Ovary (tissue), 9 donors: ENCODE data around the gene CTNNA3. TPM values are rescaled to one million over a fixed set of nuclear protein-coding genes. Genes with fewer than 3 reads are reported as not detected.

Experiments used
- DNase-seq, 5 donors: peaks; one replicate each; pipeline ENCODE4 v3.0.0-alpha.2; 2019 to 2020
- H3K27ac ChIP-seq, 2 donors: fragments of 200-600 bp; one replicate each; pipeline versions ENCODE4 v1.5.1 to v1.8.0; 2019 to 2022
- H3K27me3 ChIP-seq: fragments of 200-600 bp; one replicate; pipeline ENCODE4 v1.8.0; 2022
- H3K36me3 ChIP-seq: fragments of 200-600 bp; sonication (generic); one replicate; pipeline ENCODE4 v1.5.1; 2019
- H3K4me1 ChIP-seq: one replicate; pipeline ENCODE4 v1.8.1; 2013; ENCODE audit warnings: mild to moderate bottlenecking, moderate library complexity; ENCODE audit not compliant: insufficient read depth
- H3K4me3 ChIP-seq: fragments of 200-600 bp; sonication (generic); one replicate; pipeline ENCODE4 v1.5.1; 2017
- H3K9me3 ChIP-seq, 2 donors: fragments of 200-600 bp in 1 of 2; sonication (generic) in 1 of 2; one replicate each; pipeline versions ENCODE4 v1.5.1 to v1.8.1; 2013 to 2019; ENCODE audit warnings: mild to moderate bottlenecking in 1 of 2, moderate library complexity in 1 of 2
- CTCF ChIP-seq, 3 donors: fragments of 450-650 bp in 2 of 3; fragments of 200-600 bp in 1 of 3; IDR thresholded peaks; one replicate each; pipeline versions ENCODE4 v1.5.1 to v1.8.0; 2016 to 2022; ENCODE audit warnings: antibody characterized with exemption in 3 of 3, mild to moderate bottlenecking in 1 of 3
- EP300 ChIP-seq: sonication (generic); formaldehyde crosslinking; IDR thresholded peaks from one replicate; pipeline ENCODE4 v1.6.1; 2017; ENCODE audit warnings: antibody characterized with exemption
- POLR2A ChIP-seq: fragments of 450-650 bp; IDR thresholded peaks from one replicate; pipeline ENCODE4 v1.6.1; 2017; ENCODE audit warnings: antibody characterized with exemption, mild to moderate bottlenecking, moderate library complexity
- WGBS, 3 donors: extraction: QIAGEN DNeasy Blood & Tissue Kit in 1 of 3; methylation state at CpG; one replicate each; pipeline versions ENCODE4 v1.1.5 to v1.1.7; 2013 to 2017; 5-methylcytosine and 5-hydroxymethylcytosine counted together
- intact Hi-C, 4 donors: fragments of 100-400 bp; cut with DNase I; formaldehyde crosslinking; loops; one replicate each; pipeline versions ENCODE4 v1.11.0 to v1.15.1; 2022 to 2023
- polyA plus RNA-seq, 2 donors: library from polyadenylated mRNA; stranded (reverse); fragments of 200-250 nt in 1 of 2; fragments of 350-450 nt in 1 of 2; fragmentation: Illumina TruSeq in 1 of 2; extraction: RNeasy Lipid Tissue Mini Kit (QIAGEN cat#74804) in 1 of 2; gene quantifications; one replicate each; pipeline ENCODE4 v1.2.3, GENCODE V29; 2013 to 2014
- total RNA-seq, 7 donors: library from RNA; depleted of rRNA in 2 of 7; stranded (reverse); fragments of >200 nt in 2 of 7; fragmentation: NEBNext Ultra II Directional in 3 of 7; extraction: Animal tissue kit (Norgen Biotek cat#: 25700) in 3 of 7; gene quantifications; one replicate each; pipeline versions ENCODE4 v1.1.0 to v1.2.4, GENCODE V29; 2016 to 2023
- donor health status: DM: no; HTN: no; CAD: no; lungs with moderate emphysema.
- donor health status: DM: no; HTN: no; CAD: no.
- donor health status: Bipolar disorder and iron deficiency.
- donor health status: DM: yes; HTN: yes; CAD: no.
- donor health status: DM: no; HTN: no; CAD: no.
- donor health status: DM: yes; HTN: yes; CAD: no.

Gene CTNNA3
- total and polyA plus RNA-seq, 9 donors, result 1.9 to 9.7 (median 4.0) TPM

- Histone ChIP-seq H3K27ac (no peak overlapping the region), H3K36me3 (no peaks in the 10 kb centered on the region), H3K9me3 (no peaks in the 10 kb centered on the region), H3K4me1 (no peaks in the 10 kb centered on the region), H3K27me3 (no peaks in the 10 kb centered on the region), H3K4me3 (no peak overlapping the region)
- no peak for DNase-seq
- TF ChIP-seq EP300, result no peak
- intact Hi-C loops, result no loop called here
- WGBS, 3 donors, result 54 to 68% (median 65%) methylated on average over 1 of the region's 1 CpG
Observed at GRCh38 chr10:66292456-66292855, 1403.5 kb downstream of the CTNNA3 start.

GRCh38 chr10:66291133-66291532, 1404.9 kb downstream of the CTNNA3 start:
- H3K9me3 ChIP-seq, result no peaks in the 10 kb centered on the region
- no peaks in the 10 kb centered on the region for H3K36me3 ChIP-seq
- H3K4me3 ChIP-seq, result no peak overlapping the region
- no peaks in the 10 kb centered on the region for H3K27me3 ChIP-seq
- 68 to 96% (median 69%) methylated on average over 2 of the region's 2 CpGs for WGBS, 3 donors
- DNase-seq, result no peak
- no peak overlapping the region for H3K27ac ChIP-seq
- H3K4me1 ChIP-seq, result no peaks in the 10 kb centered on the region
- intact Hi-C loops, result no loop called here
- no peak for TF ChIP-seq CTCF (IDR thresholded peaks at IDR 0.05)
- TF ChIP-seq EP300, result no peak
- no peak for TF ChIP-seq POLR2A

- TF ChIP-seq EP300 (no peak), CTCF (IDR thresholded peaks at IDR 0.05) (no peak), POLR2A (no peak)
- no peak overlapping the region for H3K4me3 ChIP-seq
Observed at GRCh38 chr10:66284621-66285020, 1411.4 kb downstream of the CTNNA3 start.

GRCh38 chr10:66283874-66284464, 1412.0 kb downstream of the CTNNA3 start:
- Histone ChIP-seq H3K27ac (no peak overlapping the region), H3K4me3 (no peak overlapping the region), H3K9me3 (no peaks in the 10 kb centered on the region), H3K36me3 (no peaks in the 10 kb centered on the region), H3K4me1 (no peaks in the 10 kb centered on the region), H3K27me3 (no peaks in the 10 kb centered on the region)
- 95 to 98% (median 96%) methylated on average over 4 of the region's 4 CpGs for WGBS, 3 donors
- DNase-seq, result no peak
- TF ChIP-seq EP300 (no peak), POLR2A (no peak), CTCF (IDR thresholded peaks at IDR 0.05) (no peak)
- intact Hi-C loops, result no loop called here

More at GRCh38 chr10:66284621-66285020, 1411.4 kb downstream of the CTNNA3 start:
- no peaks in the 10 kb centered on the region for H3K36me3 ChIP-seq
- no peak overlapping the region for H3K27ac ChIP-seq
- intact Hi-C loops, result no loop called here
- no peak for DNase-seq
- H3K9me3 ChIP-seq, result no peaks in the 10 kb centered on the region
- H3K27me3 ChIP-seq, result no peaks in the 10 kb centered on the region
- H3K4me1 ChIP-seq, result no peaks in the 10 kb centered on the region

GRCh38 chr10:66283064-66283463, 1412.9 kb downstream of the CTNNA3 start:
- intact Hi-C loops, result no loop called here
- TF ChIP-seq CTCF (IDR thresholded peaks at IDR 0.05) (no peak), POLR2A (no peak), EP300 (no peak)
- 86 to 89% (median 87%) methylated on average over 2 of the region's 2 CpGs for WGBS, 3 donors
- Histone ChIP-seq H3K4me3 (no peak overlapping the region), H3K27me3 (no peaks in the 10 kb centered on the region), H3K9me3 (no peaks in the 10 kb centered on the region), H3K36me3 (no peaks in the 10 kb centered on the region), H3K27ac (no peak overlapping the region), H3K4me1 (no peaks in the 10 kb centered on the region)
- DNase-seq, result no peak
